Measurements from ENCODE around the gene CRHR1.

DNA sequence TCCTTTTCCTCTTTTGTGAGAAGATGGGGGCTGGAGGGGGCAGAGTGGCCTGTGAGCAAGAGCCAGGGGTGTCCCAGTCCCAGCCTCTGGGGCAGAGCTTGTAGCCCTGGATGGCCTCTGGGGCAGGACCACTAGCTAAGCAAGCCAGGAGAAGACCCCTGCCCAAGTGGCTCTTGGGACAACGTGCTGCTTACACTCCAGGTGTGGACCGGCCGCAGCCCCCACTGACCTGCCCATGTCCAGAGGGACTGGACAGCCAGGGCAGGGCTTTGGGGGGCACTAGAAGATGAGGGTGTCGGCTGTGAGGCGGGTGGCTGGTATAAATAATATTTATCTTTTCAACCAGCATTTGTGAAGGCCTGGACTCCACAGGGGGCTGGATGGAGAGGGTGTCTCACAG is 51.4 kb downstream of the CRHR1 start:
- TF ChIP-seq, protein P1, sequence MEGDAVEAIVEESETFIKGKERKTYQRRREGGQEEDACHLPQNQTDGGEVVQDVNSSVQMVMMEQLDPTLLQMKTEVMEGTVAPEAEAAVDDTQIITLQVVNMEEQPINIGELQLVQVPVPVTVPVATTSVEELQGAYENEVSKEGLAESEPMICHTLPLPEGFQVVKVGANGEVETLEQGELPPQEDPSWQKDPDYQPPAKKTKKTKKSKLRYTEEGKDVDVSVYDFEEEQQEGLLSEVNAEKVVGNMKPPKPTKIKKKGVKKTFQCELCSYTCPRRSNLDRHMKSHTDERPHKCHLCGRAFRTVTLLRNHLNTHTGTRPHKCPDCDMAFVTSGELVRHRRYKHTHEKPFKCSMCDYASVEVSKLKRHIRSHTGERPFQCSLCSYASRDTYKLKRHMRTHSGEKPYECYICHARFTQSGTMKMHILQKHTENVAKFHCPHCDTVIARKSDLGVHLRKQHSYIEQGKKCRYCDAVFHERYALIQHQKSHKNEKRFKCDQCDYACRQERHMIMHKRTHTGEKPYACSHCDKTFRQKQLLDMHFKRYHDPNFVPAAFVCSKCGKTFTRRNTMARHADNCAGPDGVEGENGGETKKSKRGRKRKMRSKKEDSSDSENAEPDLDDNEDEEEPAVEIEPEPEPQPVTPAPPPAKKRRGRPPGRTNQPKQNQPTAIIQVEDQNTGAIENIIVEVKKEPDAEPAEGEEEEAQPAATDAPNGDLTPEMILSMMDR (IDR thresholded peaks at IDR 0.05) = no peak
- TF ChIP-seq POLR2A (IDR thresholded peaks at IDR 0.05) = no peak

All from uterus (tissue), 2 donors.